ENCODE measurements around the gene PPP1R37.

GRCh38 chr19:45047188-45047797 is 45.7 kb upstream of the PPP1R37 start:
- TF ChIP-seq PRDM10 (CRISPR knock-in tag; IDR thresholded peaks at IDR 0.05; ENCODE audit: low read depth): no peak
- TF ChIP-seq HIVEP1 (CRISPR knock-in tag; IDR thresholded peaks at IDR 0.05): no peak

Data from HepG2 (cell line).